Vagina (tissue), 2 donors: ENCODE measurements around the gene ARHGAP6.

Experiments used
- CTCF ChIP-seq, 3 experiments: fragments of 450-650 bp in 2 of 3; fragments of 200-600 bp in 1 of 3; sonication (generic) in 1 of 3; IDR thresholded peaks; one replicate each; pipeline ENCODE4 v1.5.1; 2017 to 2019; ENCODE audit warnings: antibody characterized with exemption in 3 of 3, mild to moderate bottlenecking in 2 of 3, moderate library complexity in 2 of 3
- POLR2A ChIP-seq, 2 donors: fragments of 450-650 bp; IDR thresholded peaks; one replicate each; pipeline ENCODE4 v1.6.1; 2017; ENCODE audit warnings: antibody characterized with exemption in 2 of 2, mild to moderate bottlenecking in 2 of 2, moderate library complexity in 2 of 2

GRCh38 chrX:11242704-11243103 lies 423.0 kb downstream of the ARHGAP6 start:
- TF ChIP-seq CTCF (IDR thresholded peaks at IDR 0.05): no peak
- TF ChIP-seq POLR2A (IDR thresholded peaks at IDR 0.05): no peak
